ENCODE results near the gene SHH. TPM values are rescaled to one million over a fixed set of nuclear protein-coding genes. Genes with fewer than 3 reads are reported as not detected.
"Not testable (repeated sequence)": the region's sequence is repeated elsewhere in the genome, so short reads cannot be mapped to it uniquely, and the experiment has no call there.

Gene SHH
- polyA plus RNA-seq, 1 donor from 2014 or later: 1.5 TPM

GRCh38 chr7:155840262-155840885 lies 28.1 kb upstream of the SHH start:
- no peak overlapping the region for H3K4me3 ChIP-seq (ENCODE audit: low read length)
- no peaks in the 10 kb centered on the region for H3K9me2 ChIP-seq (ENCODE audit: insufficient read depth, low read length)
- H4K20me1 ChIP-seq (ENCODE audit: insufficient read depth): no peaks in the 10 kb centered on the region
- H3K27me3 ChIP-seq (ENCODE audit: insufficient read depth, low read depth, low read length): no peaks in the 10 kb centered on the region
- H3K4me2 ChIP-seq (ENCODE audit: low read length): no peak overlapping the region
- H2AFZ ChIP-seq (ENCODE audit: low read depth, low read length): no peak overlapping the region
- no peaks in the 10 kb centered on the region for H3K9me3 ChIP-seq (ENCODE audit: low read length)
- no peaks in the 10 kb centered on the region for H3K36me3 ChIP-seq (ENCODE audit: insufficient read depth, low read length)
- no peaks in the 10 kb centered on the region for H3F3A ChIP-seq (ENCODE audit: insufficient read depth, low read length, poor library complexity, severe bottlenecking)
- no peak overlapping the region for H3K9ac ChIP-seq (ENCODE audit: low read length)
- H3K79me2 ChIP-seq (replicated peaks; ENCODE audit: insufficient read depth, low read length): no peaks in the 10 kb centered on the region
- H3K27ac ChIP-seq (ENCODE audit: low read length): no peak overlapping the region
- TF ChIP-seq REST (IDR thresholded peaks at IDR 0.05; ENCODE audit: borderline replicate concordance): no peak
- TF ChIP-seq POLR2AphosphoS5 (IDR thresholded peaks at IDR 0.05): no peak
- TF ChIP-seq MXI1 (conservative IDR thresholded peaks at IDR 0.05; ENCODE audit: poor library complexity, severe bottlenecking): no peak
- no peak for TF ChIP-seq RAD21 (conservative IDR thresholded peaks at IDR 0.05)
- no peak for TF ChIP-seq TAF1 (IDR thresholded peaks at IDR 0.05; ENCODE audit: low read depth)
- TF ChIP-seq SMC3 (conservative IDR thresholded peaks at IDR 0.05; ENCODE audit: poor library complexity): no peak
- no peak for TF ChIP-seq EZH2 (IDR thresholded peaks at IDR 0.05; ENCODE audit: borderline replicate concordance, insufficient read depth, low read length, poor library complexity, severe bottlenecking)
- no peak for TF ChIP-seq CTCF (IDR thresholded peaks at IDR 0.05; ENCODE audit: poor library complexity, severe bottlenecking)
- no peak for TF ChIP-seq EP300 (conservative IDR thresholded peaks at IDR 0.05; ENCODE audit: poor library complexity, severe bottlenecking)

DNA sequence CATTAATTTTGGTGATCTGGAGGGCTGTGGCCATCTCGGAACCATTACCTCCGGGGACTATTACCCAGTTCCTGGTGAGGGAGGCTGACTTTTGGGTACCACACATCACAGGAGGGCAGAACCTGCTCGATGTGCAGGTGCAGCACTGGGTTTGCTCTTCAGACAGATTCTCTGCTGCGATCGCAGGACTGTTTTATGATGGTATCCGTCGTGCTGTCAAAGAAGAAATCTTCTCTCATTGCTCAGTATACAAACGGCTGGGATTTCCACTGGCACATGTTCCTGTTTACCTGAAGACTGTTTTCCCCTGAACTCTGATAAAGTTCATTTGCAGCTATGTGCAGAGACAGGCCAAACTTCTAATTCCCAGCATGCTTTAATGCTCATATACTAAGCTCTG lies 27.2 kb upstream of the SHH start:
- no peak overlapping the region for H3K4me2 ChIP-seq (ENCODE audit: low read length)
- H3K9me3 ChIP-seq (ENCODE audit: low read length): no peaks in the 10 kb centered on the region
- H3K9ac ChIP-seq (ENCODE audit: low read length): no peak overlapping the region
- TF ChIP-seq REST (IDR thresholded peaks at IDR 0.05; ENCODE audit: borderline replicate concordance): no peak
- no peak for TF ChIP-seq SMC3 (conservative IDR thresholded peaks at IDR 0.05; ENCODE audit: poor library complexity)
- no peak for TF ChIP-seq CTCF (IDR thresholded peaks at IDR 0.05; ENCODE audit: poor library complexity, severe bottlenecking)
- TF ChIP-seq EZH2 (IDR thresholded peaks at IDR 0.05; ENCODE audit: borderline replicate concordance, insufficient read depth, low read length, poor library complexity, severe bottlenecking): no peak
- no peak for TF ChIP-seq POLR2AphosphoS5 (IDR thresholded peaks at IDR 0.05)
- no peak for TF ChIP-seq TAF1 (IDR thresholded peaks at IDR 0.05; ENCODE audit: low read depth)
- TF ChIP-seq EP300 (conservative IDR thresholded peaks at IDR 0.05; ENCODE audit: poor library complexity, severe bottlenecking): no peak
- H3K36me3 ChIP-seq (ENCODE audit: insufficient read depth, low read length): no peaks in the 10 kb centered on the region
- H3K4me3 ChIP-seq (ENCODE audit: low read length): no peak overlapping the region
- no peaks in the 10 kb centered on the region for H4K20me1 ChIP-seq (ENCODE audit: insufficient read depth)
- no peak overlapping the region for H2AFZ ChIP-seq (ENCODE audit: low read depth, low read length)
- H3F3A ChIP-seq (ENCODE audit: insufficient read depth, low read length, poor library complexity, severe bottlenecking): no peaks in the 10 kb centered on the region
- H3K9me2 ChIP-seq (ENCODE audit: insufficient read depth, low read length): no peaks in the 10 kb centered on the region
- no peaks in the 10 kb centered on the region for H3K27me3 ChIP-seq (ENCODE audit: insufficient read depth, low read depth, low read length)
- H3K27ac ChIP-seq (ENCODE audit: low read length): no peak overlapping the region
- no peaks in the 10 kb centered on the region for H3K79me2 ChIP-seq (replicated peaks; ENCODE audit: insufficient read depth, low read length)

DNA sequence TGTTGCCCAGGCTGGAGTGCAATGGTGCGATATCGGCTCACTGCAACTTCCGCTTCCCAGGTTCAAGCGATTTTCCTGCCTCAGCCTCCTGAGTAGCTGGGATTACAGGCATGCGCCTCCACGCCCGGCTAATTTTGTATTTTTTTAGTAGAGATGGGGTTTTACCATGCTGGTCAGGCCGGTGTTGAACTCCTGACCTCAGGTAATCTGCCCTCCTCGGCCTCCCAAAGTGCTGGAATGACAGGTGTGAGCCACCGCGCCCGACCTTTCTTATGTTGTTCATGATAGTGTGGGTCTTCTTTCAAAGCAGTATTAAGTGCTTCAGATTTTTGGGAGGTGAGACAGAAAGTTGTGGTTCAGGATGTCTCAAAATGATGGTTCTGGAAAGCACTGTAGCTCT lies 26.0 kb upstream of the SHH start:
- not testable (repeated sequence) for H3K79me2 ChIP-seq (replicated peaks; ENCODE audit: insufficient read depth, low read length); H4K20me1 ChIP-seq (ENCODE audit: insufficient read depth); H3K4me3 ChIP-seq (ENCODE audit: low read length); H3K9ac ChIP-seq (ENCODE audit: low read length); H3K4me2 ChIP-seq (ENCODE audit: low read length); H3K36me3 ChIP-seq (ENCODE audit: insufficient read depth, low read length); H3K9me2 ChIP-seq (ENCODE audit: insufficient read depth, low read length); H3F3A ChIP-seq (ENCODE audit: insufficient read depth, low read length, poor library complexity, severe bottlenecking); H3K27ac ChIP-seq (ENCODE audit: low read length); H3K9me3 ChIP-seq (ENCODE audit: low read length); H2AFZ ChIP-seq (ENCODE audit: low read depth, low read length); H3K27me3 ChIP-seq (ENCODE audit: insufficient read depth, low read depth, low read length)
